Upper lobe of left lung (tissue), 4 donors: ENCODE measurements around the gene PRSS3.
A peak's percentile ranks its signal among the peaks of the same experiment; 100 is the strongest.

Experiments used
- POLR2A ChIP-seq, 4 donors: fragments of 450-650 bp; IDR thresholded peaks; one replicate each; pipeline ENCODE4 v1.5.1; 2016 to 2017; ENCODE audit warnings: antibody characterized with exemption in 4 of 4, mild to moderate bottlenecking in 2 of 4
- TF ChIP-seq, protein P1 (sequence below), 6 experiments: fragments of 450-650 bp in 4 of 6; fragments of 200-600 bp in 2 of 6; sonication (generic) in 2 of 6; IDR thresholded peaks; one replicate each; pipeline ENCODE4 v1.5.1; 2016 to 2019; ENCODE audit warnings: antibody characterized with exemption in 6 of 6

DNA sequence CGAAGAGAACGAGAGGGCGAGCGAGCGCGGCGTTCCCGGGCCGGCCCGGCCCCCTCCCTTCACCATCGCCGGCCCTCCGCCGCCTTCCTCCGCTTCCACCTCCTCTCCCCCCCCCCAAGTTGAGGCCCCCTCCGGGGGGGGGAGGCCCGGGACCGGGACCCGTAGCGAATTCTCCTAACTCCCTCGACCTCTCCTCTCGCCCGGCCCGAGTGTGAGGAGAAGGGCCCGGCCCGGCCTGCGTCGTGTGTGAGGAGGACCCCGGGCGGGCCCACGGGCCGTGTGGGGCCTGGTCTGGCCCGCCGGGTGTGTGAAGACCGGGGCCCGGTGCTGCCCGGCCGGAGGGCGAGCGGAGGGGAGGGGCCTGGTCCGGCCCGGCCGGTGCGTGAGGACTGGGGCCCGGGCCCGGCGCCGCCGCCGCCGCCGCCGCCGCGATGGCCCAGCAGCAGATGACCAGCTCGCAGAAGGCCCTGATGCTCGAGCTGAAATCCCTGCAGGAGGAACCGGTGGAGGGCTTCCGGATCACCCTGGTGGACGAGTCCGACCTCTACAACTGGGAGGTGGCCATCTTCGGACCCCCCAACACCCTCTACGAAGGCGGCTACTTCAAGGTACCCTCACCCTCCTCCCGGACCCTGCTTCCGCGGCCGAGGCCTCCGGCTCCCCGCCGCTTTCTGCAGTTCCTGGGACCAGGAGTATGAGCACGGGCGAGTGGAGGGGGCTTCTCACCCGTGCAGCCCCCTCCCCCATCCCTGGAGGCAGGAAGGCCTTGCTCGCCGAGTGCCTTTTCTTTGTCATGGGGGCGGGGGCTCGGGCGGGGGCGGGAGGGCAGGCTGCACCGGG lies 22.2 kb downstream of the PRSS3 start:
- peak in 2 of 4 donors; percentile 50 to 79 for TF ChIP-seq POLR2A (IDR thresholded peaks at IDR 0.05)
- TF ChIP-seq, protein P1, sequence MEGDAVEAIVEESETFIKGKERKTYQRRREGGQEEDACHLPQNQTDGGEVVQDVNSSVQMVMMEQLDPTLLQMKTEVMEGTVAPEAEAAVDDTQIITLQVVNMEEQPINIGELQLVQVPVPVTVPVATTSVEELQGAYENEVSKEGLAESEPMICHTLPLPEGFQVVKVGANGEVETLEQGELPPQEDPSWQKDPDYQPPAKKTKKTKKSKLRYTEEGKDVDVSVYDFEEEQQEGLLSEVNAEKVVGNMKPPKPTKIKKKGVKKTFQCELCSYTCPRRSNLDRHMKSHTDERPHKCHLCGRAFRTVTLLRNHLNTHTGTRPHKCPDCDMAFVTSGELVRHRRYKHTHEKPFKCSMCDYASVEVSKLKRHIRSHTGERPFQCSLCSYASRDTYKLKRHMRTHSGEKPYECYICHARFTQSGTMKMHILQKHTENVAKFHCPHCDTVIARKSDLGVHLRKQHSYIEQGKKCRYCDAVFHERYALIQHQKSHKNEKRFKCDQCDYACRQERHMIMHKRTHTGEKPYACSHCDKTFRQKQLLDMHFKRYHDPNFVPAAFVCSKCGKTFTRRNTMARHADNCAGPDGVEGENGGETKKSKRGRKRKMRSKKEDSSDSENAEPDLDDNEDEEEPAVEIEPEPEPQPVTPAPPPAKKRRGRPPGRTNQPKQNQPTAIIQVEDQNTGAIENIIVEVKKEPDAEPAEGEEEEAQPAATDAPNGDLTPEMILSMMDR (IDR thresholded peaks at IDR 0.05): peak in 5 of 6 experiments; percentile 34 to 70 (median 45)
